Gastrocnemius medialis (tissue), 4 donors: ENCODE results near the gene TLDC2. TPM values are rescaled to one million over a fixed set of nuclear protein-coding genes. Genes with fewer than 3 reads are reported as not detected.
A peak's percentile ranks its signal among the peaks of the same experiment; 100 is the strongest.
"Not testable (repeated sequence)": the region's sequence is repeated elsewhere in the genome, so short reads cannot be mapped to it uniquely, and the experiment has no call there.

ENCODE experiments used
- ATAC-seq, 2 donors: fragments of 150-250 bp; one replicate each; pipeline ENCODE4 v1.9.1; 2016
- DNase-seq, 2 donors: peaks; one replicate each; pipeline ENCODE4 v3.0.0-alpha.2; 2019
- H3K27ac ChIP-seq, 4 donors: fragments of 200-600 bp; sonication (generic); 1 replicate in 1 of 4; 2 replicates in 3 of 4; pipeline ENCODE4 v1.5.1; 2016 to 2018; ENCODE audit warnings: mild to moderate bottlenecking in 2 of 4, moderate library complexity in 1 of 4
- H3K27me3 ChIP-seq, 3 donors: fragments of 200-600 bp; sonication (generic) in 2 of 3; 1 replicate in 1 of 3; 2 replicates in 2 of 3; pipeline versions ENCODE4 v1.5.1 to v1.6.0; 2016 to 2019; ENCODE audit warnings: mild to moderate bottlenecking in 1 of 3, moderate library complexity in 1 of 3
- H3K36me3 ChIP-seq, 2 donors: fragments of 200-600 bp; sonication (generic) in 1 of 2; one replicate each; pipeline ENCODE4 v1.5.1; 2017 to 2018
- H3K4me1 ChIP-seq, 2 donors: fragments of 200-600 bp; sonication (generic) in 1 of 2; one replicate each; pipeline ENCODE4 v1.5.1; 2016 to 2017; ENCODE audit warnings: mild to moderate bottlenecking in 2 of 2
- H3K4me3 ChIP-seq, 4 donors: fragments of 200-600 bp; sonication (generic) in 3 of 4; 1 replicate in 1 of 4; 2 replicates in 3 of 4; pipeline ENCODE4 v1.5.1; 2016 to 2019; ENCODE audit warnings: mild to moderate bottlenecking in 2 of 4
- H3K9me3 ChIP-seq, 3 donors: fragments of 200-600 bp; sonication (generic) in 2 of 3; 1 replicate in 1 of 3; 2 replicates in 2 of 3; pipeline ENCODE4 v1.5.1; 2016 to 2019
- CTCF ChIP-seq, 5 experiments: fragments of 450-650 bp in 3 of 5; fragments of 200-600 bp in 2 of 5; sonication (generic) in 2 of 5; IDR thresholded peaks in 4 of 5; conservative IDR thresholded peaks in 1 of 5; 1 replicate in 4 of 5; 2 replicates in 1 of 5; pipeline ENCODE4 v1.5.1; 2016 to 2019; ENCODE audit warnings: antibody characterized with exemption in 5 of 5, mild to moderate bottlenecking in 3 of 5, moderate library complexity in 3 of 5
- POLR2A ChIP-seq, 2 donors: fragments of 450-650 bp; IDR thresholded peaks; one replicate each; pipeline ENCODE4 v1.6.1; 2017; ENCODE audit warnings: antibody characterized with exemption in 2 of 2, mild to moderate bottlenecking in 2 of 2, moderate library complexity in 2 of 2
- in situ Hi-C, 4 donors: fragments of 200-750 bp; cut with MboI; loops; one replicate each; pipeline versions ENCODE4 v1.15.0 to v1.8.0; 2017; ENCODE audit warnings: low sequenced_read_pairs in 4 of 4
- intact Hi-C: fragments of 100-400 bp; cut with DNase I; formaldehyde crosslinking; loops from one replicate; pipeline ENCODE4 v1.15.1; 2023; ENCODE audit warnings: low total_unique reads
- total RNA-seq, 4 donors: library from RNA; depleted of rRNA; stranded (reverse); fragments of >200 nt; gene quantifications; one replicate each; pipeline versions ENCODE4 v1.1.0 to v1.2.3, GENCODE V29; 2016

TLDC2 gene
- total RNA-seq, 4 donors from 2014 or later, result not detected

GRCh38 chr20:36936341-36936740, 60.4 kb downstream of the TLDC2 start:
- H3K27me3 ChIP-seq, result no peaks in the 10 kb centered on the region
- DNase-seq, result no peak
- H3K9me3 ChIP-seq, result no peaks in the 10 kb centered on the region
- H3K36me3 ChIP-seq, result peaks cover 4 to 9% of the 10 kb centered on the region in 2 donors
- intact Hi-C loops, result no loop called here
- peaks cover 24 to 49% of the 10 kb centered on the region in 2 donors for H3K4me1 ChIP-seq
- no peak overlapping the region for H3K4me3 ChIP-seq
- H3K27ac ChIP-seq, result peak overlapping the region; percentile 66 to 77 (median 72)
- no peak for ATAC-seq
- TF ChIP-seq CTCF (IDR thresholded peaks at IDR 0.05 in 4 of 5, conservative IDR thresholded peaks at IDR 0.05 in 1 of 5) (no peak), POLR2A (IDR thresholded peaks at IDR 0.05) (no peak)
- in situ Hi-C loops, result no loop called here

GRCh38 chr20:36936761-36937401, 60.9 kb downstream of the TLDC2 start:
- ATAC-seq (peak; percentile 87 to 94), DNase-seq (peak in 1 of 2 donors; percentile 29)
- H3K27me3 ChIP-seq, intact Hi-C loops, in situ Hi-C loops, H3K9me3 ChIP-seq, H3K36me3 ChIP-seq, H3K4me3 ChIP-seq: not testable (repeated sequence)
- Histone ChIP-seq H3K27ac (peak overlapping the region; percentile 66 to 77 (median 72)), H3K4me1 (peaks cover 26 to 53% of the 10 kb centered on the region in 2 donors)

GRCh38 chr20:36937402-36937770, 61.4 kb downstream of the TLDC2 start:
- Histone ChIP-seq H3K4me1 (peaks cover 25 to 56% of the 10 kb centered on the region in 2 donors), H3K4me3 (no peak overlapping the region), H3K36me3 (peaks cover 4 to 9% of the 10 kb centered on the region in 2 donors), H3K27me3 (no peaks in the 10 kb centered on the region), H3K9me3 (no peaks in the 10 kb centered on the region), H3K27ac (peak overlapping the region; percentile 66 to 77 (median 72))
- intact Hi-C loops, result no loop called here
- TF ChIP-seq CTCF (IDR thresholded peaks at IDR 0.05 in 4 of 5, conservative IDR thresholded peaks at IDR 0.05 in 1 of 5) (no peak), POLR2A (IDR thresholded peaks at IDR 0.05) (no peak)
- DNase-seq (no peak), ATAC-seq (no peak)
- in situ Hi-C loops, result no loop called here

- H3K4me1 ChIP-seq, result peaks cover 45 to 70% of the 10 kb centered on the region in 2 donors
- peaks cover 0 to 17% of the 10 kb centered on the region in 2 donors for H3K36me3 ChIP-seq
- intact Hi-C loops, result loop anchor here (10.0 kb wide), 1 partner anchor 593 kb away; no protein-coding TSS in a partner anchor
- in situ Hi-C loops, result no loop called here
- no peak for ATAC-seq
- H3K4me3 ChIP-seq, result no peak overlapping the region
- TF ChIP-seq CTCF (IDR thresholded peaks at IDR 0.05 in 4 of 5, conservative IDR thresholded peaks at IDR 0.05 in 1 of 5) (no peak), POLR2A (IDR thresholded peaks at IDR 0.05) (no peak)
- DNase-seq, result no peak
- no peaks in the 10 kb centered on the region for H3K9me3 ChIP-seq
- peak overlapping the region; percentile 62 to 85 (median 71) for H3K27ac ChIP-seq
- H3K27me3 ChIP-seq, result no peaks in the 10 kb centered on the region
Observed at GRCh38 chr20:36941401-36941835, 65.5 kb downstream of the TLDC2 start.

Other genes with a start within 250 kb of the TLDC2 start
- not detected for gene SLA2, start 229.9 kb upstream of the TLDC2 start, total RNA-seq
- 10 to 100 TPM in 3 of 4 donors, 1 to 10 TPM in 1; 6.7 to 24.9 (median 13.2) TPM for gene NDRG3, start 130.0 kb upstream of the TLDC2 start, total RNA-seq
- 1 to 10 TPM; 3.2 to 6.3 (median 5.2) TPM for gene DSN1, start 102.4 kb upstream of the TLDC2 start, total RNA-seq
- 10 to 100 TPM; 37.5 to 84.1 (median 69.4) TPM for gene SAMHD1, start 75.6 kb downstream of the TLDC2 start, total RNA-seq
- 10 to 100 TPM in 1 of 4 donors, 1 to 10 TPM in 3; 2.9 to 13.0 (median 6.1) TPM for gene RBL1, start 219.9 kb downstream of the TLDC2 start, total RNA-seq